ENCODE measurements around the gene DNAH2. TPM values are rescaled to one million over a fixed set of nuclear protein-coding genes. Genes with fewer than 3 reads are reported as not detected.

The DNAH2 gene
- total and polyA plus RNA-seq, 9 of the 15 experiments (the other 6 are each of a cell fraction or from before 2014, with no cell fraction given): 0.03 TPM; not detected in 8

- TF ChIP-seq SIN3A (IDR thresholded peaks at IDR 0.05; ENCODE audit: borderline replicate concordance in 2 of 2, control insufficient read depth in 1 of 2, low read depth in 2 of 2, low read length in 2 of 2) (no peak), THRAP3 (IDR thresholded peaks at IDR 0.05; ENCODE audit: borderline replicate concordance) (no peak), ZNF311 (CRISPR knock-in tag; IDR thresholded peaks at IDR 0.05) (no peak), ARID3A (IDR thresholded peaks at IDR 0.05; ENCODE audit: borderline replicate concordance, low read depth, low read length) (no peak), EHMT2 (IDR thresholded peaks at IDR 0.05) (peak; percentile 74; the same call in 1 of the 2 replicates), MBD1 (CRISPR knock-in tag; IDR thresholded peaks at IDR 0.05) (no peak), BRF2 (IDR thresholded peaks at IDR 0.05; ENCODE audit: borderline replicate concordance, insufficient read depth, insufficient read length) (no peak), ZBTB11 (CRISPR knock-in tag; IDR thresholded peaks at IDR 0.05) (no peak), TGIF2 (CRISPR knock-in tag; IDR thresholded peaks at IDR 0.05) (no peak), PHB2 (IDR thresholded peaks at IDR 0.05; ENCODE audit: low read depth) (no peak), RBM14 (IDR thresholded peaks at IDR 0.05; ENCODE audit: borderline replicate concordance, insufficient read depth, low read depth, low read length) (no peak), GATAD2B (IDR thresholded peaks at IDR 0.05; ENCODE audit: borderline replicate concordance) (no peak), ZNF695 (CRISPR knock-in tag; IDR thresholded peaks at IDR 0.05) (no peak), RUNX1 (IDR thresholded peaks at IDR 0.05; ENCODE audit: low read depth) (no peak), PHB (CRISPR knock-in tag; IDR thresholded peaks at IDR 0.05) (no peak), ZNF655 (CRISPR knock-in tag; IDR thresholded peaks at IDR 0.05) (no peak), SPI1 (IDR thresholded peaks at IDR 0.05; ENCODE audit: borderline replicate concordance, low read depth, low read length) (peak; percentile 85), GABPA (tag; conservative IDR thresholded peaks at IDR 0.05; ENCODE audit: low read depth) (peak; percentile 68)
These were observed 7.2 kb upstream of the DNAH2 start (continued) for GRCh38 chr17:7710301-7710700.

Measured in K562 (cell line).